Fibroblast of the aortic adventitia (primary cell): ENCODE results near the gene SEMA6C. TPM values are rescaled to one million over a fixed set of nuclear protein-coding genes. Genes with fewer than 3 reads are reported as not detected.

Experiments used
- DNase-seq: peaks from one replicate; pipeline ENCODE4 v3.0.0-alpha.2; 2010; ENCODE audit warnings: low read depth
- H3K4me3 ChIP-seq: 2 replicates; pipeline ENCODE4 v1.5.1; 2011; ENCODE audit warnings: low read depth, mild to moderate bottlenecking, control low read depth, low read length, moderate library complexity
- total RNA-seq: library from RNA; depleted of rRNA; stranded (reverse); fragments of >200 nt; gene quantifications from 2 replicates; pipeline ENCODE4 v1.2.3, GENCODE V29; 2012; ENCODE audit warnings: low replicate concordance
- TF ChIP-seq, protein P1 (sequence below): IDR thresholded peaks from 2 replicates; pipeline ENCODE4 v1.5.1; 2011; ENCODE audit warnings: mild to moderate bottlenecking, low read length, control low read depth, inconsistent platforms; ENCODE audit not compliant: insufficient read depth

The SEMA6C gene
- total RNA-seq, 1 donor, result 1.6 TPM

DNA sequence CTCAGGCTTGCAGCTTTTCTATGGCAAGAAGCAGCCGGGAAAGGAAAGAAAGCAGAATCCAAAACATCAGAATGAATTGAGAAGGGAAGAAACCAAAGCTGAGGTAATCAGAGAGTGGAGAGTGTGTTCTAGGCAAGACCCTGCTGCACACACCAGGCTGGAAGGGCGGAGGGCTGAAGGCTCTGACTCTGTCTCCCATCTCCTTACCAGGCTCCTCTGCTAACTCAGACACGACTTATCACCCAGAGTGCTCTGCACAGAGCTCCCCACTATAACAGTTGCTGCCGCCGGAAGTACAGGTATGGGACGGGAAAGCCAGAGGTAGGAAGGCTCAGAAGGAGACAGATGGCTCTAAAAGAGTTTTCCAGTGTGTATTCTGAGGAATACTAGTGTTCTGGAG, 20.7 kb upstream of the SEMA6C start:
- no peak for DNase-seq
- H3K4me3 ChIP-seq, result peak overlapping the region; percentile 98
- TF ChIP-seq, protein P1, sequence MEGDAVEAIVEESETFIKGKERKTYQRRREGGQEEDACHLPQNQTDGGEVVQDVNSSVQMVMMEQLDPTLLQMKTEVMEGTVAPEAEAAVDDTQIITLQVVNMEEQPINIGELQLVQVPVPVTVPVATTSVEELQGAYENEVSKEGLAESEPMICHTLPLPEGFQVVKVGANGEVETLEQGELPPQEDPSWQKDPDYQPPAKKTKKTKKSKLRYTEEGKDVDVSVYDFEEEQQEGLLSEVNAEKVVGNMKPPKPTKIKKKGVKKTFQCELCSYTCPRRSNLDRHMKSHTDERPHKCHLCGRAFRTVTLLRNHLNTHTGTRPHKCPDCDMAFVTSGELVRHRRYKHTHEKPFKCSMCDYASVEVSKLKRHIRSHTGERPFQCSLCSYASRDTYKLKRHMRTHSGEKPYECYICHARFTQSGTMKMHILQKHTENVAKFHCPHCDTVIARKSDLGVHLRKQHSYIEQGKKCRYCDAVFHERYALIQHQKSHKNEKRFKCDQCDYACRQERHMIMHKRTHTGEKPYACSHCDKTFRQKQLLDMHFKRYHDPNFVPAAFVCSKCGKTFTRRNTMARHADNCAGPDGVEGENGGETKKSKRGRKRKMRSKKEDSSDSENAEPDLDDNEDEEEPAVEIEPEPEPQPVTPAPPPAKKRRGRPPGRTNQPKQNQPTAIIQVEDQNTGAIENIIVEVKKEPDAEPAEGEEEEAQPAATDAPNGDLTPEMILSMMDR, result no peak

DNA sequence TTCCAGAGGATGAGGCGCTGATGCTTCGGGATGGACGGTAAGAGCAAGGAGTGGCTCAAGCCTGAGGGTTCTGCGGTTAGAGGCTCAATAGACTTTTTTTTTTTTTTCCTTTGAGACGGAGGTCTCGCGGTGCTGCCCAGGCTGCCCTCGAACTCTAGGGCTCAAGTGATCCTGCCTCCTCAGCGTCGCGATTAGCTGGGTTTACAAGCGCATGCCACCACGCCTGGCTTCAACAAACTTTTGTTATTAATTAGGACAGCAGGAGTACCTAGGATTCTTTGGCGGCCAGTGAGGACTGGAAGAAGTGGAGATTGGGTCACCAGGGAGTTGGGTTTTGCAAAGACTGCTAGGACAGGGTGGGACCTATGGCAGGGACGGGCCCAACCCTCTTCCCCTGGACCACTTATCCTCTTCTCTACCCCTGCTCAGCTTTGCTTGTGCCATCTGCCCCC, 20.1 kb upstream of the SEMA6C start:
- TF ChIP-seq, protein P1, result no peak
- H3K4me3 ChIP-seq, result peak overlapping the region; percentile 98
- DNase-seq, result peak; percentile 65

DNA sequence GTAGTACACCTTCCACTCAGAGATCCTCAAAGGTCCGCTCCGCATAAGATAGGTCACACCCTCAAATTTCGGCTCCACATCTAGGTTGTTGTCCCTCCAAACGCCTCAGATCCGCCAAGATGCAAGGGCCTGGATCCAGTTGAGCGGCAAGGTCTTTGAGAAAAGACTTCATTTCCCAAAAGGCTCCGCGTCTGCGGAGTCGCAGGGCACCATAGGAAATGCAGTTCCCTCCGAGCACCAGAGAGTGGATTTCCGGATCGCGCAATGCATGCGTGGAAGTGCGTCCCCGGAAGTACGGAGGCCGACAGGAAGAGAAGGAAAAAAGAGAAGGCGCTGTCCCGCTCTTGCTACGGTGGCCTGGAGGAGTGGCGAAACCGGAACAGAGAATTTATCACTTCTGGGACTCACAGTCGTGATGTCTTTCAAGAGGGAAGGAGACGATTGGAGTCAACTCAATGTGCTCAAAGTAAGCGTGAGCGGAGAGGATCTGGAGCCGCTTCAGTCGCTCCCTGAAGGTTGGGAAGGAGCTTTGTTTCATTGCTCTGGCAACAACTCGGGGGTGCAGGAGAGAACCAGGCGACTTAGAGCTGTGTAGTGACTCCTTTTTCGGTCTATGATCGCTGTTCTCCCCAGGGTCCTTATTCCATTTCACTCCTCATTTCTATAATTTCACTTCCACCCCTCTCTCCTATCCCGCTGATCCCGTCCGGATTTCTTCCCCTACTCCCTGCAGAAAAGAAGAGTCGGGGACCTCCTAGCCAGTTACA, 19.5 kb upstream of the SEMA6C start, which contains the start of the genes LYSMD1 and SCNM1:
TSS of gene LYSMD1 (minus strand) at position 165 of the 767 bp plus-strand sequence. CDS start 644 bp downstream, outside the sequence.
TSS of gene SCNM1 (plus strand) at position 407 of the 767 bp plus-strand sequence. CDS start at position 416, 9 bp downstream.
- TF ChIP-seq, protein P1, result no peak
- DNase-seq, result peak; percentile 99
- peak within 1 kb of the TSS; percentile 98 for H3K4me3 ChIP-seq

DNA sequence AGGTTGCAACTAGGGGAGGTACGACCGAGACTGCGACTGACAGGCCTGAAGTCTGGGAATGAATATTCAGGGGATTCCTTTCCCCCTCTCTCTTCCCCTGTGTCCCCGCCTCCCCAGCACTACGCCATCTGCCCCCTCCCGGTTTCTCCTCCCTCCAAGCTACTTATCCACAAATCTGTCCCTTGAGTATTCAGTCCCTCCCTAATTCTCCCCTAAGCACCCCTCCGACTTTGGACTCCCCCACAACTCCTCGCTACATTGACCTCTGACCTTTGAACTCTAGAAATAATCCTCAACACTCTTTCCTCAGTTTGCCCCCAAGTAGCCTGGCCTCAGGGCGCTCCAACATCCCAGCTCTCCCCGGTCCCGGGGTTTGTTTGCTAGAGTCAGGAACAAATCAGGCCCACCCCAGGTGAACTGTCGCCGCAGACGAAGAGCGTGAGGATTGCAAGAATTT, 18.9 kb upstream of the SEMA6C start:
- TF ChIP-seq, protein P1, result no peak
- peak; percentile 67 for DNase-seq
- H3K4me3 ChIP-seq, result peak overlapping the region; percentile 92

DNA sequence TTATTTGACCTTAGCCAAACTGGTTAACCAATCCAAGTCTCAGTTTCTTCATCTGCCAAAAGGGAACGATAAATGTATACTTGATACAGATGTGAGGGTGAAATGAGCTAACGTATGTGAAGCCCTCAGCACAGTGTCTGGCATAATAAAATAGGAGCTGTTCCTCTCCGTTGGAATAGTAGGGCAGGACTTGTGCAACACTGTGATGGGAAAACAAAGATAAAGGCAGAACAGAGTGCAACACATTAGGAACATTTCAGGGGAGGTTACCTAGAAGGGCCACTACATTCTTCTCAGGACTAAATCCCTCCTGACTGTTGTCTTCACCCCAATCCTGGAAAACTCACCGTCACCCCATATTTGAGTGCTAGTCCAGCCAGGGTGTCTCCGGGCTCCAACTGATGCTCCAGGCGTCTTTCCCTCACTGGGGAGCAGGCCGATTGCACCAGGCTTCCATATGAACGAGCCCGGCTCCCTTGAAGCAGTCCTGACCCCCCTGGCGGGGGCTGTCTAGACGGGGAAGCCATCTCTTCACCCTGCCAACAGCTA, 18.4 kb upstream of the SEMA6C start:
- H3K4me3 ChIP-seq, result peak overlapping the region; percentile 92
- peak; percentile 49 for DNase-seq
- TF ChIP-seq, protein P1, result no peak

DNA sequence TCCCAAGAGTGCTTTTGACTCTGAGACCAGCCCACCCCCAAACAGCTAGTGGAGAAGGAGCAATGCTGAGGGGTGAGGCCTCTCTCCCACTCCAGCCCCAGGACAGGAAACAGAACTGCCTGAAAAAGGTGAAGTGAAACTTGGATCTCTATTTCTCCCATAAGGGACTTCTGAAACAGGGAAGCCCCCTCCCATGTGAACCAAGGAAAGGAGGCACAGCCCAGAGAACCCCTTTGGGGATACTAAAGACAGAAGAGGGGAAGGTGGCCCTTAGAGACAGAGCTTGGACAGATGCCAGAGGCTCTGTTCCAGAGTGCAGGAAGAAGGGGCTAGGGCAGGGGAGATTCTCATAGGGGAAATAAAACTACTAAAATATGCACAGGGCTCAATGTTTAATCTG, 12.9 kb upstream of the SEMA6C start:
- TF ChIP-seq, protein P1, result no peak
- DNase-seq, result no peak
- H3K4me3 ChIP-seq, result no peak overlapping the region
